ENCODE measurements around the gene MYBL2. TPM values are rescaled to one million over a fixed set of nuclear protein-coding genes. Genes with fewer than 3 reads are reported as not detected.

The MYBL2 gene
- total and polyA plus RNA-seq, 4 donors: 1.6 to 30.9 (median 1.9) TPM; not detected in 1

GRCh38 chr20:43699941-43700565 is 33.1 kb downstream of the MYBL2 start:
- Histone ChIP-seq H3K4me1 (ENCODE audit: control insufficient read depth in 4 of 4, insufficient read depth in 4 of 4, low read length in 3 of 4) (no peaks in the 10 kb centered on the region), H3K4me3 (ENCODE audit: low read depth in 1 of 3, low read length in 3 of 3) (no peak overlapping the region), H3K9ac (ENCODE audit: low read depth in 1 of 2, low read length in 2 of 2) (no peak overlapping the region), H3K27ac (ENCODE audit: low read depth in 1 of 2, low read length in 2 of 2) (no peak overlapping the region), H3K36me3 (ENCODE audit: control insufficient read depth in 4 of 4, insufficient read depth in 3 of 4, low read depth in 1 of 4, low read length in 3 of 4) (no peaks in the 10 kb centered on the region), H3K9me3 (ENCODE audit: control insufficient read depth in 4 of 4, low read length in 3 of 4) (no peaks in the 10 kb centered on the region), H3K27me3 (ENCODE audit: control insufficient read depth in 4 of 4, insufficient read depth in 4 of 4, low read length in 3 of 4) (no peaks in the 10 kb centered on the region)
- 87% methylated on average over 8 of the region's 8 CpGs for WGBS
- TF ChIP-seq HNF4A (conservative IDR thresholded peaks at IDR 0.05) (no peak), TAF1 (conservative IDR thresholded peaks at IDR 0.05) (no peak), RAD21 (IDR thresholded peaks at IDR 0.05) (no peak), GABPA (IDR thresholded peaks at IDR 0.05 in 1 of 2, conservative IDR thresholded peaks at IDR 0.05 in 1 of 2) (no peak), SP1 (IDR thresholded peaks at IDR 0.05) (no peak), JUND (IDR thresholded peaks at IDR 0.05) (no peak), RXRA (IDR thresholded peaks at IDR 0.05) (no peak), FOXA2 (IDR thresholded peaks at IDR 0.05) (no peak), REST (IDR thresholded peaks at IDR 0.05) (no peak), EGR1 (IDR thresholded peaks at IDR 0.05; ENCODE audit: low read depth in 2 of 2) (no peak), HNF4G (IDR thresholded peaks at IDR 0.05) (no peak), YY1 (IDR thresholded peaks at IDR 0.05) (no peak), NR2F2 (IDR thresholded peaks at IDR 0.05) (no peak), FOXA1 (IDR thresholded peaks at IDR 0.05) (no peak)
- TF ChIP-seq, protein P1, sequence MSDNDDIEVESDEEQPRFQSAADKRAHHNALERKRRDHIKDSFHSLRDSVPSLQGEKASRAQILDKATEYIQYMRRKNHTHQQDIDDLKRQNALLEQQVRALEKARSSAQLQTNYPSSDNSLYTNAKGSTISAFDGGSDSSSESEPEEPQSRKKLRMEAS (IDR thresholded peaks at IDR 0.05): no peak
- TF ChIP-seq, protein P2, sequence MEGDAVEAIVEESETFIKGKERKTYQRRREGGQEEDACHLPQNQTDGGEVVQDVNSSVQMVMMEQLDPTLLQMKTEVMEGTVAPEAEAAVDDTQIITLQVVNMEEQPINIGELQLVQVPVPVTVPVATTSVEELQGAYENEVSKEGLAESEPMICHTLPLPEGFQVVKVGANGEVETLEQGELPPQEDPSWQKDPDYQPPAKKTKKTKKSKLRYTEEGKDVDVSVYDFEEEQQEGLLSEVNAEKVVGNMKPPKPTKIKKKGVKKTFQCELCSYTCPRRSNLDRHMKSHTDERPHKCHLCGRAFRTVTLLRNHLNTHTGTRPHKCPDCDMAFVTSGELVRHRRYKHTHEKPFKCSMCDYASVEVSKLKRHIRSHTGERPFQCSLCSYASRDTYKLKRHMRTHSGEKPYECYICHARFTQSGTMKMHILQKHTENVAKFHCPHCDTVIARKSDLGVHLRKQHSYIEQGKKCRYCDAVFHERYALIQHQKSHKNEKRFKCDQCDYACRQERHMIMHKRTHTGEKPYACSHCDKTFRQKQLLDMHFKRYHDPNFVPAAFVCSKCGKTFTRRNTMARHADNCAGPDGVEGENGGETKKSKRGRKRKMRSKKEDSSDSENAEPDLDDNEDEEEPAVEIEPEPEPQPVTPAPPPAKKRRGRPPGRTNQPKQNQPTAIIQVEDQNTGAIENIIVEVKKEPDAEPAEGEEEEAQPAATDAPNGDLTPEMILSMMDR (IDR thresholded peaks at IDR 0.05; ENCODE audit: low read depth, low read length, missing input control): no peak
- TF ChIP-seq, protein P3, sequence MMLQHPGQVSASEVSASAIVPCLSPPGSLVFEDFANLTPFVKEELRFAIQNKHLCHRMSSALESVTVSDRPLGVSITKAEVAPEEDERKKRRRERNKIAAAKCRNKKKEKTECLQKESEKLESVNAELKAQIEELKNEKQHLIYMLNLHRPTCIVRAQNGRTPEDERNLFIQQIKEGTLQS (IDR thresholded peaks at IDR 0.05): no peak
- TF ChIP-seq, protein P4, sequence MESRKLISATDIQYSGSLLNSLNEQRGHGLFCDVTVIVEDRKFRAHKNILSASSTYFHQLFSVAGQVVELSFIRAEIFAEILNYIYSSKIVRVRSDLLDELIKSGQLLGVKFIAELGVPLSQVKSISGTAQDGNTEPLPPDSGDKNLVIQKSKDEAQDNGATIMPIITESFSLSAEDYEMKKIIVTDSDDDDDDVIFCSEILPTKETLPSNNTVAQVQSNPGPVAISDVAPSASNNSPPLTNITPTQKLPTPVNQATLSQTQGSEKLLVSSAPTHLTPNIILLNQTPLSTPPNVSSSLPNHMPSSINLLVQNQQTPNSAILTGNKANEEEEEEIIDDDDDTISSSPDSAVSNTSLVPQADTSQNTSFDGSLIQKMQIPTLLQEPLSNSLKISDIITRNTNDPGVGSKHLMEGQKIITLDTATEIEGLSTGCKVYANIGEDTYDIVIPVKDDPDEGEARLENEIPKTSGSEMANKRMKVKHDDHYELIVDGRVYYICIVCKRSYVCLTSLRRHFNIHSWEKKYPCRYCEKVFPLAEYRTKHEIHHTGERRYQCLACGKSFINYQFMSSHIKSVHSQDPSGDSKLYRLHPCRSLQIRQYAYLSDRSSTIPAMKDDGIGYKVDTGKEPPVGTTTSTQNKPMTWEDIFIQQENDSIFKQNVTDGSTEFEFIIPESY (IDR thresholded peaks at IDR 0.05): no peak
- DNase-seq (ENCODE audit: low spot score): no peak
